HG02840 (cell line): ENCODE data around the gene AARS2.
A peak's percentile ranks its signal among the peaks of the same experiment; 100 is the strongest.
"Not testable (repeated sequence)": the region's sequence is repeated elsewhere in the genome, so short reads cannot be mapped to it uniquely, and the experiment has no call there.

Source experiments
- ATAC-seq: cut with Tn5 transposase; IDR thresholded peaks from one replicate; pipeline ENCODE4 v1.9.1; 2021; ENCODE audit warnings: mild to moderate bottlenecking, moderate library complexity, moderate number of reproducible peaks; ENCODE audit not compliant: unreplicated experiment, low FRiP score

Gene AARS2

GRCh38 chr6:44312901-44313788, at the start of gene AARS2:
Gene AARS2, minus strand, starts transcription at chr6:44313347. Its CDS starts 24 bp downstream, at chr6:44313323.
- ATAC-seq, result peak; percentile 79

DNA sequence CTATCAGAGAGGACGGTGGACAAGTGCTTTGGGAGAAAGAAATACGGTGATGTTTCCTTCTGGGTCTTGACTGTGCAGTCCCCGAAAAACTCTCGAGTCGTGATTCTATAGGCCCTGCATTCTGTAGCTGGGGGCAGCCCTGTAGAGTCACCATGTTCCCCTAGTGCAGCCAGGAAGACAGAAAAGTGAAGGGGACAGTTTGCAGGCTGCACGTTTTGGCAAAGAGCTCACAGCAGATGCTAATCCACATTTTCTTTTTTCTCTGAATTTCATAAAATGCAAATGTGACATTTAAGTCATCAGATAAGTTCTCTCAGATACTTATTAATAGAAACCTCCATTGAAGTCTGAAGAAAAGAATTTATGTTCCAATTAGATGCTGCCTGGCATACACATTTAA, 48.8 kb upstream of the AARS2 start:
- no peak for ATAC-seq

- ATAC-seq, result no peak
These were observed 46.8 kb upstream of the AARS2 start for GRCh38 chr6:44359973-44360372.

DNA sequence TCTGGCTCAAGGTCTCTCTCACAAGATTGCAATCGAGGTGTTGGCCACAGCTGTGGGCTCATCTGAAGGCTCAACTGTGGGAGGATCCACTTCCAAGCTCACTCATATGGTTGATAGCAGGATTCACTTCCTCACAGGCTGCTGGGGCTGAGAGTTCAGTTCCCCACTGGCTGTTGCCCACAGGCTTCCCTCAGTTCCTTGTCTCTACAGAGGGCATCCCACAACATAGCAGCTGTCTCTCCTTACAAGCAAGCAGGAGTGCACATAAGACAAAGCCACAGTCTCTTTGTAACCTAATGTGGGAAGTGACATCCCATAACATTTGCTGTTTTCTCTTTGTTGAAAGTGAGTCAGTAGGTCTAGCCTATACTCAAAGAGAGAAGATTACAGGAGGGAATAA, 43.3 kb upstream of the AARS2 start:
- ATAC-seq, result no peak

DNA sequence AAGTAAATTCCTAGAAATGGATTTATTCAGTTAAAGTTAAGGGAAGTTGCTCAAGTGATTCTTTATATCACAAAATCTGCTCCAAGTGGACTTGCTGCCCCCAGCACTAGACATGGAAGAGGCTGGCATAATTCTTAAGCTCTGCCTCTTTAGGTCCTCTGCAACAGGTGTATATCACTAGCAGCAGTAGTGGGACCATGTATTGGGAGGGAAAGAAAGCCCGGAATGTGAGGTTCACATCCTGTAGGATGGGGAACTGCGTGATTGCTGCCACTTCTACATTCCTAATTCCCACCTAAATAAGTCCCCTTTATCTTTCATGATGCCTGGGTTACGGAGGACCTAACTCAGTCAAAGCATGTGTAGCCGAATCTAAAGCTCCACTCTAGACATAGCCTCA, 42.5 kb upstream of the AARS2 start:
- no peak for ATAC-seq

DNA sequence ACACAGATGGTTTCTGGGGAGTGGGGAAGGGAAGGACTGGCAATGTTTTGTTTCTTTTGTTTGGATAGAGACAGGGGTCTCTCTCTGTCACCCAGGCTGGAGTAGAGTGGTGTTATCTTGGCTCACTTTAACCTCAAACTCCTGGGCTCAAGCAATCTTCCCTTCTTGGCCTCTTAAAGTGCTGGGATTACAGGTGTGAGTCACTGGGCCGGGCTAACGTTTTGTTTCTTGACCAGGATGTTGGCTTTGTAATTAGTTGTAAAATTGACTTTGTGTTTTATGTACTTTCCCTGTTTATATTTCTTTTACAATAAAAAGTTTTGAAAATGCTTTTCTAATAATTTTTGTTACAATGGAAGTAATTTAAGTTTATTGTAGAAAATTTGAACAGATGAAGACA, 40.2 kb upstream of the AARS2 start:
- ATAC-seq, result no peak

GRCh38 chr6:44352259-44352658, 39.1 kb upstream of the AARS2 start:
- ATAC-seq, result no peak

GRCh38 chr6:44350650-44350994, 37.5 kb upstream of the AARS2 start:
- ATAC-seq, result not testable (repeated sequence)

DNA sequence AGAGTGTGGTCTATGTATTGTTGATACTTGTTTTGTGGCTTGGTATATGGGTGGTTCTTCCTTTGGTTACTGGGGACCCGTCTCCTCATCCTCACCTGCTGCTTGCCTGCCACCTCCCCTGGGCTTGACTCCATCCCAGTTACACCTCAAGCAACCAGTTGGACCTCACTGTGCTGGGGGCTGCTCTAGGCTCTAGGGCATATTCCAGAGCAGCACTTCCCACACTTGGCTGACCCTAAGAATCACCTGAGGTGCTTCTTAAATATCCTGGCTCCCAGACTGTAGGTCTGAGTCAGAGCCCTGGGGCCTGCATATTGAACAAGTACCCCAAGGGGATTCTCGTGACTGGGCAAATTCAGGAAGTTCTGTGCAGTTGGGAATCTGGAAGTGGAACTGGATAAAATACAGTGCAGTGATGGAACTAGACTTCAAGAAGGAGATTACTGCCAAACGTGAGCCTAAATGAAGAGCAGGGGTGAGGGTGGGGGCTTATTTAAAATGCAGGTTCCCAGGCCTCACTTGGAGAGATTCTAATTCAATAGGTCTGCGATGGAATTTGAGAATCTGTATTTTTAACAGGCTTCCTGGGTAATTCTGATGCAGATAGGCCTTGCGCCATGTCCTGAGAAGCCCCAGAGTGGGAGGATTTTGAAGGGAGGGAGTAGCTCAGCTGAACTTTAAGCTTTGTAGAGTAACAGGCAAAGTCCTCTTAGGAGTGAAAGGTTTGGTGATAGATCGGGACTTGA, 36.9 kb upstream of the AARS2 start:
- ATAC-seq, result no peak

- ATAC-seq, result not testable (repeated sequence)
These were observed 33.7 kb upstream of the AARS2 start for GRCh38 chr6:44346818-44347217.

DNA sequence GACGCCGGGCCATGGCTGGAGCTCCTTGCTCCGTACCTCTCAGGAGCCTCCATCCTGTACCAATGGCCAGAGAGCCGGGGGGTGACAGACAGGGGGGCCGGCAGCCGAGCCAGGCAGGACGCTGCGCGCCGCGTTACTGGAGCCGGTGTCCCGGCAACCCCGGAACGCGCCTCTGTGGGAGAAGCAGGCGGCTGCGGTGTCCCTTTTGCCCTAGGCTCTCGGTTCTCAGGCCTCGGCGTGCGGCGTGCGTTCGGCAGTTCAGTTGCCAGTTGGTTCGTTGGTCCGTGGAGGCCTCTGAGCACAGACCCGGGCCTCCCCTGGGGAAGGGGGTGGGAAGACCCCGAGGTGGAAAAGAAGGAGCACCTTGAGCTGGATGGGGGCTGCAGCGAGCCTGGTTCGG, 29.3 kb upstream of the AARS2 start, which contains the start of gene SPATS1:
TSS of gene SPATS1 (plus strand) at position 162 of the 400 bp plus-strand sequence. CDS start 446 bp downstream, outside the sequence.
- ATAC-seq, result no peak

- no peak for ATAC-seq
These were observed 28.9 kb upstream of the AARS2 start for GRCh38 chr6:44342052-44342451.

DNA sequence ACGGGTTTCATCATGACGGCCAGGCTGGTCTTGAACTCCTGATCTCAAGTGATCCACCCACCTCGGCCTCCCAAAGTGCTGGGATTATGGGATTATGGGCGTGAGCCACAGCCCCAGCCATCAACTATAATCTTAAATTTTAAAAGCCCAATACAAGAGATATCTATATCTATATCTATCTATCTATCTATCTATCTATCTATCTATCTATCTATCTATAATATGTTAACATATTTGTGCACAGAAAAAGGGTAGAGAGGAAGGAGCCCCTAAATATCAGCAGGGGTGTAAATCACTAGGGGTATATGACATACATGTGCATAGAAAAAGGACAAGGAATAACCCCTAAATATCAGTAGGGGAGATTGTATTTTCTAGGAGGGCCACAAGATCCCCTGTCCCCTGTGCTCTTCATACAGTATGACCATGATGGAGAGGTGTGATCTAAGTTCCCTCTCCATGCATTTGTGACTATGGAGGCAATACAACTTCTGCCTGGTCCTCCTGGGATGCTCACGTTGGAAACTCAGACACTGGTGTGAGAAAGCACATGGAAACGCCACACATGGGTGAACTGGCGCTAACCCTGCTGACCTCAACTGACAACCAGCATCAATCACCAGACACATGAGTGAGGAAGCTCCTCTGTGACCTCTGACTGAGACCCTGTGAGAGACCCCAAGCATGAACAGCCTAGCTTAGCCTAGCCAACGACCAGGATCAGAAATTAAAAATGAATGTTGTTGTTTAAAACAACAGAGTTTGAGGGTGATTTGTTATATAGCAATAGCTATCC, 28.1 kb upstream of the AARS2 start:
- ATAC-seq, result no peak

DNA sequence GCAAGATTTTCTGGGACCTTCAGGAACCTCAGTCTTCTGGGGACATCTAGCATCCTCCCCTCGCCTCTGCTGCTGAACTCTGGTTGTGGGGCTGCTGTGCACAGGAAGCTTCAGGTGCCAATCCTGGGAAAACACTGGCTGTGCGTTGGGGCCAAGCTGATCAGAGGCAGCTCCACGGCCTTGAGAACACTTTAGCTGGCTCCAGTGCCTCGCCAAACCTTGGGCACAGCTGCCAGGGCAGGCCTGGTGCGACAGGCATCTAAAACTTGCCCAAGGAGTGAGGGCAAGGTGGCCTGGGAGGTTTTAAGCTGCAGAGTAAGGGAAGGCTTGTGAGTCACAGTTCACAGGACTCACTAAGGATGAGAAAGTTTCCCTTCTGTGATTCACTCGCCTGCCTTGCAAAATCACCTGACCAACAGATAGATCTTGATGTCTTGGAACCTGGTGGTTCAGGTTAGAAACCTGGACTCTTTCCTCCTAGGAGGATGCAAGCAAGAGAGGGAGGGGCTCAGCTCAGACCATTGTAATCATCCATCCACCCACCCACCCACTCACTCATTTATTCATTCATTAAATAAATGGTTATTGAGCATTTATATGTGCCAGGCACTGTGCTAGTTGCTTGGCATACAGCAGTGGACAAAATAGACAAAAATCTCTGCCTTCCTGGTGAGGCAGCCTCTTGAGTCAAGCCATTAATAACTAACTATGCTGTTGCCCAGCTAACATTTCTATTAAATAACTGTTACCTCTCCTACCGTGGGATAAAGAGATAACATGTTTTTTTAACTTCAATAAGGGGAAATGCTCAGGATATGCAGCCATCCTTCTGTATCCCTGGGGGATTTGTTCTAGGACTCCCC, 26.8 kb upstream of the AARS2 start:
- ATAC-seq, result no peak

- no peak for ATAC-seq
These were observed 26.2 kb upstream of the AARS2 start for GRCh38 chr6:44339301-44339700.

DNA sequence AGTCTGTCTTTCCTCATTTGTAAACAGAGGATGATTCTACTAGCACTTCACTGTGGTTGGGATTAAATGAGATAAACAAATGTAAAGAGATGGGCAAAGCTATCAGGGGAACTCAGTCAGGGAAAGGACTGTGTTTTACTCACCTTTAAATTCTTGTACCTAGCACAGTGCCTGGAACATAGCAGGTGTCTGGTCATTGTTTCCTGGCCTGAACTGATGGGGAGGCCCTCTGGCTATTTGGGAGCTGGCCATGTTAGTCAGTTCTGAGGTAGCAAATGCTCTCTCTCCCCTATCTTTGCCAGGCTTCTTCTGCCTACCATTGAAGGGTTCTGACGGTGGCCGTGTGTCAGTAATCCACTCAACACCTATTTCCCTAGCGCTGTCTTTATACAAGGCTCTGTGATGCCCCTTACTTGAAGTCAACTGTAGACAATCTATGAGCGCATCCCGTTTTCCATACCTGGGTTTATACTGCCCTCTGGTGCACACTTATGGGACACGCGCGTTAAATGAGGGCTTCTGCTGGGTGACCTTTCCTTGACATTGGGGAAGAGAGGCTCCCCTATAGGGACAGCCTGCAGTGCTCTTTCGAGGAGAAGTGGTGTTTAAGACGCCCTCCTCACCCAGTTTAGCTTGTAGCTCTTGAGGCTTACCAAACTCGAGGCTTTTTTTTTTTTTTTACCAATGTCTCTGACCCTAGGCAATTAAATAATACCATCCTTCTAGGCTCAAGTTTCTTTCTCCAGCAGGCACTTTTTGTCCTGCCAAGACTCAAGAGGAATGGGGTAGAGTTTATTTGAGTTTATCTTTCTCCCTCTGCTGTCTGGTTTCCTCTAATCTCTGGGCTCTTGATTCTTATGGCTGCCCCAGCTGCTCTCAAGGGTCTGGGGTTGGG, 25.3 kb upstream of the AARS2 start:
- no peak for ATAC-seq

DNA sequence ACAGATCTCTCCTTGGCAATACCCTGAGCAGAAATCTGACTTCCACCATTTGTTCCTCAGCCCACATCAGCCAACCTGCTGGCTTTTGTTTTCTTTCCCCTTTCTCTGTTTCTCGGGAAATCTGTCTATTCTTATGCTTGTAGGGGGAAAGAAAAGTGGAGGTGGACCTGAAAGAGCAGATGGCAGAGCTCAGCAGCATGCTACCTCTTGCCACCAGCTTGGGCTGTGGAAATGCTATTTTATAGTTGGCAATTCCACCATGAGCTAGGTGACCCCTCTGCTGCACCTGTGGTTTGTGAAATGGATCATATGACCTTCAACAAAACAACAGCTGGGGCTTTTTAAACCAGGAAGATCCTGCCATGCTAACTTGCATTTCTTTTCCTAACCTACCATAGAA, 22.5 kb upstream of the AARS2 start:
- no peak for ATAC-seq

DNA sequence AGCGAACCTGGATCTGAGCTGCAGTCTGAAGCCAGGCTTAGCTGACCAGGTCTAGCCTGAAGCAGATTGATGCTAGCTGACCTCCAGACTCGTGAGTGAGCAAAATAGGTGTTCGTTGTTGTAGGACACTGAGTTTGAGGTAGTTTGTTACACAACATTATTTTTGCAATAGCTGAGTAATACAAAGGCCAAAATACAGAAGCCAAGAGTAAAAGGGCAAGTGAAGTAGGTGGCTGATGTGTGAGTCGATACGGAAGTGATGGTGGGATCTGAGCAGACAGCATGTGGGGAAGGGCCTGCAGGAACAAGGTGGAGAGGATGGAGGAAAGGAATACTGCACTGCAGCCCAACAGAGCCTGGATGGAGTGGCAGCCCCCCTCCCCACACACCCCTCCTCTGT, 20.8 kb upstream of the AARS2 start:
- ATAC-seq, result no peak
